NB4 (cell line): ENCODE results near the gene NAT8.
"Not testable (repeated sequence)": the region's sequence is repeated elsewhere in the genome, so short reads cannot be mapped to it uniquely, and the experiment has no call there.

ENCODE experiments used
- DNase-seq: peaks from one replicate; pipeline ENCODE4 v3.0.0; 2010; ENCODE audit warnings: low read depth
- H3K4me3 ChIP-seq: one replicate; pipeline ENCODE4 v1.5.1; 2011; ENCODE audit warnings: mild to moderate bottlenecking, low read depth, low read length, moderate library complexity
- CTCF ChIP-seq: IDR thresholded peaks from one replicate; pipeline ENCODE4 v1.5.1; 2012; ENCODE audit warnings: low read depth, low read length
- MAX ChIP-seq: IDR thresholded peaks from 2 replicates; pipeline ENCODE4 v1.6.1; 2011; ENCODE audit warnings: low read depth, low read length
- MYC ChIP-seq: IDR thresholded peaks from 2 replicates; pipeline ENCODE4 v1.6.1; 2011; ENCODE audit warnings: low read depth, low read length
- POLR2A ChIP-seq: IDR thresholded peaks from 2 replicates; pipeline ENCODE4 v1.6.1; 2011; ENCODE audit warnings: mild to moderate bottlenecking; ENCODE audit not compliant: insufficient read length; ENCODE audit errors: extremely low read depth

The NAT8 gene

GRCh38 chr2:73667239-73667638, 25.0 kb upstream of the NAT8 start:
- DNase-seq: not testable (repeated sequence)

GRCh38 chr2:73654175-73654574, 12.0 kb upstream of the NAT8 start:
- H3K4me3 ChIP-seq: no peak overlapping the region
- DNase-seq: no peak
- TF ChIP-seq MYC (no peak), POLR2A (no peak)

More at GRCh38 chr2:73667239-73667638, 25.0 kb upstream of the NAT8 start:
- H3K4me3 ChIP-seq: not testable (repeated sequence)

- no peak for DNase-seq
- no peak overlapping the region for H3K4me3 ChIP-seq
- no peak for TF ChIP-seq MAX
- TF ChIP-seq POLR2A: no peak
- no peak for TF ChIP-seq CTCF
- no peak for TF ChIP-seq MYC
Observed at GRCh38 chr2:73652348-73652747, 10.1 kb upstream of the NAT8 start.

- H3K4me3 ChIP-seq: no peak overlapping the region
- no peak for TF ChIP-seq MYC
- no peak for TF ChIP-seq MAX
- no peak for TF ChIP-seq POLR2A
- no peak for TF ChIP-seq CTCF
- no peak for DNase-seq
Observed at GRCh38 chr2:73651591-73652230, 9.5 kb upstream of the NAT8 start.

GRCh38 chr2:73647690-73648089, 5.5 kb upstream of the NAT8 start:
- DNase-seq, H3K4me3 ChIP-seq: not testable (repeated sequence)

- TF ChIP-seq CTCF: no peak
- no peak for TF ChIP-seq MYC
- TF ChIP-seq POLR2A: no peak
- TF ChIP-seq MAX: no peak
- no peak for DNase-seq
- H3K4me3 ChIP-seq: no peak overlapping the region
Observed at GRCh38 chr2:73641767-73642062, 507 bp downstream of the NAT8 start.

- TF ChIP-seq MAX: no peak
- no peak for DNase-seq
- H3K4me3 ChIP-seq: no peak overlapping the region
Observed at GRCh38 chr2:73640946-73641766, 1.1 kb downstream of the NAT8 start.

- H3K4me3 ChIP-seq: no peak overlapping the region
- DNase-seq: no peak
- TF ChIP-seq POLR2A (no peak), CTCF (no peak), MAX (no peak), MYC (no peak)
Observed at GRCh38 chr2:73640511-73640911, 1.7 kb downstream of the NAT8 start.
